Measurements from ENCODE around the gene OR2AE1.

GRCh38 chr7:99899830-99900519, 23.1 kb upstream of the OR2AE1 start:
- no peak for TF ChIP-seq CTCF (IDR thresholded peaks at IDR 0.05)
- TF ChIP-seq POLR2AphosphoS5 (IDR thresholded peaks at IDR 0.05), result no peak

Measured in breast epithelium (tissue), 3 donors.